ENCODE measurements around the gene CORO2A.
"Not testable (repeated sequence)": the region's sequence is repeated elsewhere in the genome, so short reads cannot be mapped to it uniquely, and the experiment has no call there.

CORO2A gene

GRCh38 chr9:98076514-98076890 lies 115.9 kb downstream of the CORO2A start:
- not testable (repeated sequence) for DNase-seq

- no peak for DNase-seq
These were observed 117.1 kb downstream of the CORO2A start for GRCh38 chr9:98075332-98075805.

- no peak for DNase-seq
These were observed 118.1 kb downstream of the CORO2A start for GRCh38 chr9:98074115-98074990.

- no peak for DNase-seq
These were observed 120.7 kb downstream of the CORO2A start for GRCh38 chr9:98071737-98072136.
